NCI-H345 treated with DMSO at 0.1 percent for 48 hours (cell line): ENCODE results near the gene RPGRIP1.
"Not testable (repeated sequence)": the region's sequence is repeated elsewhere in the genome, so short reads cannot be mapped to it uniquely, and the experiment has no call there.

Source experiments
- DNase-seq: peaks from one replicate; lab custom pipeline; 2025; ENCODE audit not compliant: unreplicated experiment; lab: John Stamatoyannopoulos, UW

RPGRIP1 gene

DNA sequence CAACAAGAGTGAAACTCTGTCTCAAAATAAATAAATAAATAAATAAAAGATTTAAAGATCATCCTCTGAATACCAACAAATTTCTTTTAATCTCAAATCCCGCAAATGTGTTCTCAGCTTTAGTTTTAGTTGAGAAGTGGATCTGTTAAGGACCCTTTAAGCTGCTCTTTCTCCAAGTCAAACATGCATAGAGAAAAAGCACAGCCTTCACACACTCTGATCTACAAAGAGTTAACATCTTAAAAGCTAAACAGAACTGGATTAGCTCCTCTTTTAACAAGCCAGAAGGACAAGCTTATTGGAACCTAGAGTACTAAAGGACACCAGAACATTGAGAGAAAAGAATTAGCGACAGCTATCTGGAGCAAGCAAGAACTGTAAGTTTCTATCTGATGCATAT lies at the start of gene RPGRIP1:
RPGRIP1 (plus strand) TSS at position 301 of the 400 bp plus-strand sequence. CDS start 7,894 bp downstream, outside the sequence.
- DNase-seq, result no peak

DNA sequence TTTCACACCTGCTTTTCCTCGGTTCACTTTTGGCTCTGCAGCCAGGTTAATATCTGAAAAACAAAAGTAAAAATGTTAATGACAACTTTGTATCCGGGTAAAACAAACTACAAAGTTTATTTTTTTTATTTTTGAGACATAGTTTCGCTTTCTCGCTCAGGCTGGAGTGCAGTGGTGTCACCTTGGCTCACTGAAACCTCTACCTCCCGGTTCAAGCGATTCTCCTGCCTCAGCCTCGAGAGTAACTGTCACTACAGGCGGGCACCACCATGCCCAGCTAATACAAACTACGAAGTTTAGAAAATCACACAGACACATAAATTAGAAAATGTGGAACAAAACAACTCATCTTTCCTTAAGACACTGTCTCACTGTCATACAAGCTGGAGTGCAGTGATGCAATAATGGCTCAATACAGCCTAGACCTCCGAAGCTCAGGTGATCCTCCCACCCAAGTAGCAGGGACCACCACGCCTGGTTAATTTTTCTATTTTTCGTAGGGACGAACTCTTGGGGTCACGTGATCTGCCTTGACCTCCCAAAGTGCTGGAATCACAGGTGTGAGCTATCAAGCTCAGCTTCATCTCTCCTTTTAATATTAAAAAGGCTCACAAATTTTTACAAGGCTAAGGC lies 48.7 kb upstream of the RPGRIP1 start:
- no peak for DNase-seq

DNA sequence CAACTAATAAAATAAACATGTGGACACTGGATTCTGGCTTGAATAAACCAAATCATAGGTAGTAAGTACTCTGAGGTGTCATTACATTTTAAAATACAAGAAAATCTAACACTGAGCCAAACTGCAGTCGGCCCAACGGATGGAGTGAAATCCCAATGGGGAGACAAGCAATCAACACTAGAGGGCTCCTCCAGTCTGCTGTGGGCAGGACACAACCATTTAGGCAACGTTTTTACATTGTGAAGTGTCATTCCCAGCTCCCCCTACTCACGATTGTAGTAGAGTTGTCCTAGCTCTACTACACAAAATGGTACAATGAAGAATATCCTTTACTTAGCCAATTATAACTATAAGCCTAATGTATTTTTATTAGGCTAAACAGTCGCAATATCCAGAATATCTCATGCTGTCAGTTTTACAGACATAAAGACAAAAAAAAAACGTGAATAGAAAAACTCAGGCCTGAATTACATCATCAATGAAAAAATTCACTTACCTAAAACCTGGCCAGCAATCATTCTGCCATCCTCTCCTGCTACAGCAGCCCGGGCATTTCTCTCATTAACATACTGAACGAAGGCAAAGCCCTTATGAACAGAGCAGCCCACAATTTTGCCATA lies 46.3 kb upstream of the RPGRIP1 start:
- no peak for DNase-seq

DNA sequence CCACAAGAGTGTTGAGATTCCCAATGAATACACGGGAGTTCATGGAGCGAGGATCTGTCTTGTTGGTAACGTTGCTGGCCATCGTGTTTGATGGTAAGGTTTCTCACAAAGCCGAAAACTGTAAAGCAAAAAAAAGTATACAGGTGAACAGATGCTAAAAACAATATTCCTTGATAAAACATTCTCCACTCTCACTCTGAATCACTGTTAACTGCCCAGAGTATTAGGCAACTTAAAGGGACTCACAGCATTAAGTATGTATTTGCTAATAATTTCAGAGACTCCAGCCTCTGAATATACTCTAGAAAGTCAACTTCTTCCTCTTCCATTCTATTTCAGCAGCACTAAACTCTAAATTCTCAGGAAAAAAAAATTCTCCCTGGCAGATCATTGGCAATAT lies 45.8 kb upstream of the RPGRIP1 start:
- DNase-seq, result no peak

DNA sequence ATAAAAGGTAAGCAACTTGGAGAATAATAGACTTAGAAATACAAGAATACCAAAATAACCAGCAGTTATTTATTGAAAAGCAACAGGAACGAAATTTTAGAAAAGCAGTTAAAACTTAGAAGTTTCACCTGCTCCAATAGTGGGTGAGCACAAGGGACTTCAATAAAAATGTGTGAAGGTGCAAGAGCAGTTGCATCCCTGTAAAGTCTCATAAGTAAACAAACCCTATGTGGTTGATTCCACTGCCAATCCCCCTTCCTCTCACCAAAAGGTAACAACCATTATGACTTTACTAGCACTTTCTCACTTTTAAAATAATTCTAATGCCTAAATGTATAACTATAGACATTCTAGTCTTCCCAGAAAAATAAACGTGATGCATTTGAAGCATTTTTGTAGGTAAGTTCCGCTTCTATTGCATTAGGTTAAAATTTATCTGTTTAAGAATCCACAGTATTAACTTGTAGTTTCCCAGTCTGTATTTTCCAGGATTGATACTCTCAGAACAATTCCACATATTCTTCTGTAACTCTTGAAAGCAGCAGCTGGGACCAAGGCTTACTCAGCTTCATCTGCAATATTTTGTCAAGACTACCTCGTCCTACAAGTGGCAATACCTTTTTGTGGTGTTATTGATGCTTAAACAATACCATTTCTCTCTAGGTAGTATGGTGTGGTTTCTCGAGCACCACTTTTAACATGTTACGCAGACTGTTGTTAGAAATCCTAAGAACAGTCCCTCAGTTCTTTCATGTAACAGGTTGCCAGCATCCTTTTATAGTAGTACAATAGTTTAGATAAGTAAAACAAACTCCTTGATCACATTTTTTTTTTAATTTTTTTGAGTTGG lies 42.7 kb upstream of the RPGRIP1 start:
- DNase-seq, result no peak

DNA sequence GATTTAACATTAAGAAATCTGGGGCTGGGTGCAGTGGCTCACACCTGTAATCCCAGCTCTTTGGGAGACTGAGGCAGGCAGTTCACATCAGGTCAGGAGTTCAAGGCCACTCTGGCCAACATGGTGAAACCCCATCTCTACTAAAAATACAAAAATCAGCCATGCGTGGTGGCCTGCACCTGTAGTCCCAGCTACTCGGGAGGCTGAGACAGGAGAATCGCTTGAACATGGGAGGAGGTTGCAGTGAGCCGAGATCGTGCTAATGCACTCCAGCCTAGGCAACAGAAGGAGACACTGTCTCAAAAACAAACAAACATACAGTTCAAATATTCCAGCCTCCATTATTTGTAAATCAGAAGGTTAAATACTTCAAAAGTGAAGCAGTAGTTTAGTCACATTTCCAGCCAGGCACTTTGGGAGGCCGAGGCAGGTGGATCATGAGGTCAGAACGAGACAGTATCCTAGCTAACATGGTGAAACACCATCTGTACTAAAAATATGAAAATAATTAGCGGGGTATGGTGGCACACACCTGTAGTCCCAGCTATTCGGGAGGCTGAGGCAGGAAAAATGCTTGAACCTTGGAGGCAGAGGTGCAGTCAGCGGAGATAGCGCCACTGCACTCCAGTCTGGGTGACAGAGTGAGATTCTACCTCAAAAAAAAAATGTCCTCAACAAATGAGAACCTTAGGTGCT lies 40.9 kb upstream of the RPGRIP1 start:
- no peak for DNase-seq

DNA sequence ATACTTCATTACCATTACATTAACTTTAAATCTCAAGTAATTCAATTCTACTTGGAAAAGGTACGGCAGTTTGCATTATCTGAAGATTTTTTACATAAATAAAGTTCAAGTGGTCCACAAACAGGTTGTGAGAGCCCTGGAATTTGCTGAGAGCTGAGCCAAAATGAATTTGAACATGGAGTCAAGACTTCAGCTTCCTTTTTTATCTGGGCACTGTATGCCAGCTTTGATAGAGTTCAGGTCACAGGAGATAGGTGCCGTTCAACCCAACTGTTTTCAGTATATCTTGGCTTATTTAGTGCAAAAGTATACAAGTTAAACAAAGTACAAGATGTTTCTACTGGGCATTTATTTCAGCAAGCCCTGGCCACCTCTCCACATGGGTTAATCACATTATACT lies 39.5 kb upstream of the RPGRIP1 start:
- DNase-seq, result no peak

DNA sequence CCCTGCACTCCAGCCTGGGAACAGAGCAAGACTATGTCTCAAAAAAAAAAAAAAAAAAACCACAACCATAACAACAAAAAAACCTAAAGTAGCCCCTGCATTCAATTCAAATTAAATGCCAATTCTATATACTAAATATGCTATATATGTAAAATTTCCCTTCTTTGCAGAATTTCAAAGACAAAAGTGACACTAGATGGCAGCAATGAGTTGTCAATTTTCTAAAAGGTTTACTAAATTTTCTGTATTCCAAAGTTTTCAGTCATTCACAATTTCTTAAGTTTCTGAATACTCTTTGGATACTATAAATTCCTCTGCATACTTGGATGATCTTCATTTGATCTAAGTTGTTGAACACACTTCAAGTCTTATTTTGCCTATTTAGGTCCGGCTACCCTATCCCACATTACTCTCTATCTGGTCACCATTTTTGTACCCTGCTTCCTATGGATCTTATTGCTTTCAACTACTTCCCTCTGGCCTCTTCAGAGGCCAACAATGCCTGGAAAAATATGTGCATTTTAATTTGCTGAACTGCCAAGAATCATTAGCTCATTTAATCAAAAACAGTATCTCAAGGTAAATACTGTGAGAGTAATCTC lies 38.6 kb upstream of the RPGRIP1 start:
- DNase-seq, result no peak

DNA sequence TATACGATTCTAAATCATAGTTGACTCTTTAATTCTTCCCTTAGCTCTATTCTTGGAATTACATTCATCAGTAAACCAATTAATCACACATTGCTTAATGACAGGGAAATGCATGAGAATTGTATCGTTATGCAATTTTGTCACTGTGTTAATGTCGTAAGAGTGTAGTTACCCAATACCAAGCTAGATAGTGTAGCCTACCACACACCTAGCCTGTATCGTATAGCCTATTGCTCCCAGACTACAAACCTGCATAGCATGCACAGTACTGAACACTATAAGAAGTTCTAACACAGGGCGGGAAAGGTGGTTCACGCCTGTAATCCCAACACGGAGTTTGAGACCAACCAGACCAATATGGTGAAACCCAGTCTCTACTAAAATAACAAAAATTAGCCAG lies 35.3 kb upstream of the RPGRIP1 start:
- DNase-seq, result no peak

DNA sequence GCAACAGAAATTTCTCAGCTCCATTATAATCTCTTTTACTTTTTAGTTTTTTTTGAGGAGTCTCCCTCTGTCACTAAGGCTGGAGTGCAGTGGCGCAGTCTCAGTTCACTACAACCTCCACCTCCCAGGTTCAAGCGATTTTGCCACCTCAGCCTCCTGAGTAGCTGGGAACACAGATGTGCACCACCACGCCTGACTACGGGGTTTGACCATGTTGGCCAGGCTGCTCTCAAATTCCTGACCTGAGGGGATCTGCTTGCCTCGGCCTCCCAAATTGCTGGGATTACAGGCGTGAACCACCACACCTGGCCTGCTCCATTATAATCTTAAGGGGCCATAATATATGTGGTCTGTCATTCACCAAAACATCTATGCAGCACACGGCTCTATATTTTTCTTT lies 34.1 kb upstream of the RPGRIP1 start:
- no peak for DNase-seq

DNA sequence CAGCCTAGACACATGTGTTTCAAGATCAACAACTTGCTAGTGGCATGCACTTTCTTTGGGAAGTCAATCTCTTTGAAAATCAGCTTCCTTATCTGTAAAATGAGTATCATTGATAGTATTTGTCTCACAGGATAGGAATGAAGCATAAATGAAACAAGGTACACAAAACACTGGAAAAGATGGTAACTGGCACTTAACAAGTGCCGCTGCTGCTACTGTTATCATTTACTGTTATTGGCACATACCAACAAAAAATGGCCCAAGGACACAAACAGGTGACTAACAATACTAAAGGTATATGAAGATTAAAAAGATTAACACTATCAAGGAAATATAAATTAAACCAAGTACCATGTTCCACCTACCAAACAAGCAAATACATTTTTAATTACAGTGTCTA lies 31.5 kb upstream of the RPGRIP1 start:
- DNase-seq, result no peak

DNA sequence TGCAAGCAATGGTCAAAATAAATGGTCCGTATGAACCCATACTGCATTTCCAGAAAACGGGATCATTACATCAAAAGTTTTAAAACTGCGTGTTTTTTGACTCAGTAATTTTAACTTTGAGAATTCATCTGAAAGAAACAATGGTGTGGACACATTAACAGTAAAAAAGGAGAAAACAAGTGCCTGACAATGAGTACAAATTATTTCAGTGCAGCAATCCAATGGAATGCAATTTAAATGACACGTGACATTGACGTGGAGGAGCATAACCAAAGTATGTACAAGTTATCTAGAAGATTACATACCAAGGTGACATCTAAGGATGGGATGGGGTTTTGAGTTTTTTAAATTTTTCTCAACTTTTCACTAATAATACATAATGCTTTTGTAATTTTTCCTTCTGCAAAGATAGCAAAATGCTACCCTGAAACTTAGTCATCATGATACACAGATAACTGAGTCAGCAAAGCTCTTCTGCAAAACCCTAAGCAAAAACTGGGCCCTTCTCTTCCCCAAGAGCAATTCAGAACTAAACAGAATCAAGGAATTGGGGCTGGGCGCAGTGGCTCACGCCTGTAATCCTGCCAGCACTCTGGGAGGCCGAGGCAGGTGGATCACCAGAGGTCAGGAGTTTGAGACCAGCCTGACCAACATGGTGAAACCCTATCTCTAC lies 31.0 kb upstream of the RPGRIP1 start:
- no peak for DNase-seq

DNA sequence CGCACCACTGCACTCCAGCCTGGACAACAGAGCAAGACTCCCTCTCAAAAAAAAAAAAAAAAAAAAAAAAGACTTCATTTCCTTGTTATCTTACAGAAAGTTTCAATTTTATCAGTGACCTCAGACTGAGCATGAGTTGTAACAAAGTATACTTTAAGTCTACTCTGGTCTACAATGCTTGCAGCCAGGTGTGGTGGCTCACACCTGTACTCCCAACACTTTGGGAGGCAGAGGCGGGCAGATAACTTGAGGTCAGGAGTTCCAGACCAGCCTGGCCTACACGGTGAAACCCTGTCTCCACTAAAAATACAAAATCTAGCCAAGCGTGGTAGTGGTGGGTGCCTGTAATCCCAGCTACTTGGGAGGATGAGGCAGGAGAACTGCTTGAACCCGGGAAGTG lies 28.7 kb upstream of the RPGRIP1 start:
- no peak for DNase-seq

DNA sequence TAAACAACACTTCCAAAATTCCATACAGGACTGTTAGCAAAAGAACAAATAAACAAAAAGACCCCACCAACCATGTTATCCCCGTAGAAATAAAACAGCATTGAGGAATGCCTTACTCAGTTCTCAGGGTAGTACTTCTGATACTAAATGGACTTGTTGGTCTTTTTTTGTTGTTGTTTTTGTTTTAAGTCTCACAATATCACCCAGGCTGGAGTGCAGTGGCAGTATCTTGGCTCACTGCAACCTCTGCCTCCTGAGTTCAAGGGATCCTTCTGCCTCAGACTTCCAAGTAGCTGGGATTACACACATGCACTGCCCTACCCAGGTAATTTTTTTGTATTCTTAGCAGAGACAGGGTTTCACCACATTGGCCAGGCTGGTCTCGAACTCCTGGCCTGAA lies 27.7 kb upstream of the RPGRIP1 start:
- no peak for DNase-seq

DNA sequence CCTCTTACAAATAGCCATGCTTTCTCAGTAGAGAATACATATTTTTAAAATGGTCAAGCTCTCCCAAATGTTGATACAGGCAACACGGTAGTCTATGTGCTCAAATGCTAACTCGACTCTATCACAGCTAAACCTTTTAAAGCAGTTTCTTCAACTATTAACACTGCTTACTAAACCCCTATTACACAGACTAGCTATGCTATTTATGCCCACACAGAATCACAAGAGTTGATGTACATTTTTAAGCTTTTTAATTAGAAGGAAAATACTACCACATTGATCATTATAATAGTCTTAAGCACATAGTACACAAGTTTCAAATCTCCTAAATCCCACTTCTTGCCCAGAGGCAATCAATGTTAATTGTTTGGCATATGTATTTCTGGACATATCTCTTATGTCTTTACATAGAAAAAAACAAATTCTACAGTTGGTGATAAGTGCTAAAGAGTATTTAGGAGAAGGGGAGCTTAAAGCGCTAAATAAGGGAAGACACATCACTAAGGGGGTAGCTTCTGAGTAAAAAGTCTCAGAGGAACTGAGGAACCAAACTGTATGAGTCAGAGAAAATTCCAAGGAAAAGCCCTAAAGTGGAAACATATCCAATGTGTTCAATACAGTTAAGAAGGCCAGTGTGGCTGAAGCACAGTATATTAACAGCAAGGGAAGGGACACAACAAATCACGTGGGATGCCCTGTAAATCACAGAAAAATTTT lies 24.3 kb upstream of the RPGRIP1 start:
- DNase-seq, result no peak

DNA sequence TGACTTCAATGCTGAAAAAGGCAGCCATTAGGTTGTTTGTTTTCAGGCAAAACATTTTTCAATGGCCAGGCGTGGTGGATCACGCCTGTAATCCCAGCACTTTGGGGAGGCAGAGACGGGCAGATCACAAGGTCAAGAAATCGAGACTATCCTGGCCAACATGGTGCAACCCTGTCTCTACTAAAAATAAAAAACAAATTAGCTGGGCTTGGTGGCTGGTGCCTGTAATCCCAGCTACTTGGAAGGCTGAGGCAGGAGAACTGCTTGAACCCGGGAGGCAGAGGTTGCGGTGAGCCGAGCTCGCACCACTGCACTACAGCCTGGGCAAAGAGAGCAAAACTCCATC lies 23.8 kb upstream of the RPGRIP1 start:
- DNase-seq, result not testable (repeated sequence)

DNA sequence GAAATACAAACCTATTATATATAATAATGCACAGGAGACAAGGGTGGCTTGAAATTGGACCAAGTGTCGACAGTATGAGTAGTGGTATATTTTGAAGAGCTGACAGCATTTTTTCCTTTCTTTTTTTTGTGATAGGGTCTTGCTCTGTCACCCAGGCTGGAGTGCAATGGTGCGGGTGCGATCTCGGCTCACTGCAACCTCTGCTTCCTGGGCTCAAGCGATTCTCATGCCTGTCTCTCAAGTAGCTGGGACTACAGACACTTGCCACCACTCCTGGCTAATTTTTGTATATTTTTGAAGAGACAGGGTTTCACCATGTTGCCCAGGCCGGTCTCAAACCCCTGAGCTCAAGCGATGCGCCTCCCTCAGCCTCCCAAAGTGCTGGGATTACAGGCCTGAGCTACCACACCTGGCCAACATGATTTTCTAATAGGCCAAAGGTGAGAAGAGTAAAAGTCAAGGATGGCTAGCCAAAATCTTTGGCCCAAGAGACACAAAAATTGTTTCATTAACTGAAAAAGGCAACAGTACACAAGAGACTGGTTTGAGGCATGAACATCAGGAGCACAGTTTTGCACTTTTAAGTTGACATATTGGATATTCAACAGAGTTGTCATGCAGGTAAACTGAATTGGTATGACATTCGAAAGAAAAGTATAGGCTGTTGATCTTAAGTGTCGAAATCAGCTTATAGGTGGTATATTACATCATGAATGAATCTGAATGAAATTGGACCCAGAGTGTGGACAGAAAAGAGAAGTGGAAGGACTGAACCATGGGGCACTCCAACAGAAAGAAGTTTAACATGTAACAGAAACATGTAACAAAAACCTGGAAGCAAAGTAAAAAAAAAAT lies 23.1 kb upstream of the RPGRIP1 start:
- no peak for DNase-seq

DNA sequence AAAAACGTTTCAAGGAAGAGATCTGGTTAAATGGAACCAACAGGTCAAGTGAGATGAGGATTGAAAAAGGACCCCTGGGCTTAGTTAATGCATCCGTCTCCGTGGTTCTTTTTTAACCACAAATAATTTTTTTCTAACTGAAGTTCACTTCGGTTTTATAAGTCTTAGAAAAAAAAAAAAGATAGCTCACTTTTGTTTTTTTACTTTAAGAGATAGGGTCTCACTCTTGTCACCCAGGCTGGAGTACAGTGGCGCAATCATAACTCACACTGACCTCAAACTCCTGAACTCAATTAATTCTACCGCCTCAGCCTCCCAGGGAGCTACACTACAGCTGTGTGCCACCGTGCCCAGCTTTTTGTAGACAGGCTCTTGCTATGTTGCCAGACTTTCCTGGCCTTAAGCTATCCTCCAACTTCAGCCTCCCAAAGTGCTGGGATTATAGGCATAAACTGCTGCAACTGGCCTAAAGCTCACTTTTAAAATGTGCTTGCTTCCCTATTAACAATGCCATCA lies 22.4 kb upstream of the RPGRIP1 start:
- no peak for DNase-seq
